IPS-18c (cell line): ENCODE measurements around the gene PCDH18.
"Not testable (repeated sequence)": the region's sequence is repeated elsewhere in the genome, so short reads cannot be mapped to it uniquely, and the experiment has no call there.

Experiments
- H3K4me3 ChIP-seq: 2 replicates; pipeline ENCODE4 v1.7.0; 2013; ENCODE audit warnings: low read depth, mild to moderate bottlenecking, low read length, moderate library complexity; ENCODE audit not compliant: insufficient read depth
- H3K9me3 ChIP-seq: one replicate; pipeline ENCODE4 v1.6.1; 2013; ENCODE audit warnings: mild to moderate bottlenecking, low read length, moderate library complexity; ENCODE audit not compliant: control insufficient read depth, insufficient read depth

The PCDH18 gene

GRCh38 chr4:137502339-137503129 lies 29.8 kb downstream of the PCDH18 start:
- Histone ChIP-seq H3K4me3 (no peak overlapping the region), H3K9me3 (no peaks in the 10 kb centered on the region)

- H3K9me3 ChIP-seq, H3K4me3 ChIP-seq: not testable (repeated sequence)
Measured at GRCh38 chr4:137496267-137496666, 36.0 kb downstream of the PCDH18 start.

GRCh38 chr4:137495578-137495977 lies 36.7 kb downstream of the PCDH18 start:
- H3K9me3 ChIP-seq, result no peaks in the 10 kb centered on the region
- H3K4me3 ChIP-seq, result no peak overlapping the region

GRCh38 chr4:137483313-137483959 lies 48.9 kb downstream of the PCDH18 start:
- H3K9me3 ChIP-seq, H3K4me3 ChIP-seq: not testable (repeated sequence)

GRCh38 chr4:137479657-137480056 lies 52.6 kb downstream of the PCDH18 start:
- not testable (repeated sequence) for H3K9me3 ChIP-seq

GRCh38 chr4:137476345-137476744 lies 55.9 kb downstream of the PCDH18 start:
- peaks cover 2% of the 10 kb centered on the region for H3K9me3 ChIP-seq
- no peak overlapping the region for H3K4me3 ChIP-seq

More at GRCh38 chr4:137479657-137480056, 52.6 kb downstream of the PCDH18 start:
- H3K4me3 ChIP-seq, result not testable (repeated sequence)

GRCh38 chr4:137474711-137475301 lies 57.5 kb downstream of the PCDH18 start:
- H3K4me3 ChIP-seq, result no peak overlapping the region
- peaks cover 2% of the 10 kb centered on the region for H3K9me3 ChIP-seq

GRCh38 chr4:137471895-137472294 lies 60.4 kb downstream of the PCDH18 start:
- Histone ChIP-seq H3K4me3 (no peak overlapping the region), H3K9me3 (peaks cover 2% of the 10 kb centered on the region)

GRCh38 chr4:137471461-137471860 lies 60.8 kb downstream of the PCDH18 start:
- Histone ChIP-seq H3K9me3 (peaks cover 2% of the 10 kb centered on the region), H3K4me3 (no peak overlapping the region)

GRCh38 chr4:137470806-137471205 lies 61.5 kb downstream of the PCDH18 start:
- no peak overlapping the region for H3K4me3 ChIP-seq

More at GRCh38 chr4:137470806-137471205, 61.5 kb downstream of the PCDH18 start:
- H3K9me3 ChIP-seq, result peaks cover 2% of the 10 kb centered on the region
